Lower lobe of right lung (tissue), 2 donors: Measurements from ENCODE around the gene CDYL2. TPM values are rescaled to one million over a fixed set of nuclear protein-coding genes. Genes with fewer than 3 reads are reported as not detected.
A peak's percentile ranks its signal among the peaks of the same experiment; 100 is the strongest.

Source experiments
- ATAC-seq, 2 donors: fragments of 200-7000 bp; cut with Tn5 transposase; one replicate each; pipeline ENCODE4 v1.9.1; 2020 to 2022; ENCODE audit warnings: mild to moderate bottlenecking in 2 of 2, moderate library complexity in 2 of 2
- DNase-seq: peaks from one replicate; pipeline ENCODE4 v3.0.0-alpha.2; 2020
- H3K27ac ChIP-seq: fragments of 200-600 bp; one replicate; pipeline ENCODE4 v1.8.0; 2022
- H3K27me3 ChIP-seq: fragments of 200-600 bp; one replicate; pipeline ENCODE4 v1.8.0; 2022; ENCODE audit warnings: low read depth
- H3K36me3 ChIP-seq: fragments of 200-600 bp; one replicate; pipeline ENCODE4 v1.8.0; 2022; ENCODE audit warnings: mild to moderate bottlenecking
- H3K4me1 ChIP-seq: fragments of 200-600 bp; one replicate; pipeline ENCODE4 v1.8.0; 2022
- H3K4me3 ChIP-seq: fragments of 200-600 bp; one replicate; pipeline ENCODE4 v1.8.0; 2022; ENCODE audit warnings: mild to moderate bottlenecking
- H3K9me3 ChIP-seq: fragments of 200-600 bp; one replicate; pipeline ENCODE4 v1.8.0; 2022
- CTCF ChIP-seq: fragments of 200-600 bp; IDR thresholded peaks from one replicate; pipeline ENCODE4 v1.8.0; 2022; ENCODE audit warnings: antibody characterized with exemption, mild to moderate bottlenecking
- intact Hi-C: fragments of 100-400 bp; cut with DNase I; formaldehyde crosslinking; loops from one replicate; pipeline ENCODE4 v1.11.0; 2022
- total RNA-seq: library from RNA; stranded (reverse); fragmentation: NEBNext Ultra II Directional; extraction: Animal tissue kit (Norgen Biotek cat#: 25700); gene quantifications from one replicate; pipeline ENCODE4 v1.2.1, GENCODE V29; 2021
- donor health status: DM: no; HTN: yes; CAD: no; lungs with severe emphysema.

The CDYL2 gene
- total RNA-seq, 1 donor from 2014 or later, result 14.7 TPM

DNA sequence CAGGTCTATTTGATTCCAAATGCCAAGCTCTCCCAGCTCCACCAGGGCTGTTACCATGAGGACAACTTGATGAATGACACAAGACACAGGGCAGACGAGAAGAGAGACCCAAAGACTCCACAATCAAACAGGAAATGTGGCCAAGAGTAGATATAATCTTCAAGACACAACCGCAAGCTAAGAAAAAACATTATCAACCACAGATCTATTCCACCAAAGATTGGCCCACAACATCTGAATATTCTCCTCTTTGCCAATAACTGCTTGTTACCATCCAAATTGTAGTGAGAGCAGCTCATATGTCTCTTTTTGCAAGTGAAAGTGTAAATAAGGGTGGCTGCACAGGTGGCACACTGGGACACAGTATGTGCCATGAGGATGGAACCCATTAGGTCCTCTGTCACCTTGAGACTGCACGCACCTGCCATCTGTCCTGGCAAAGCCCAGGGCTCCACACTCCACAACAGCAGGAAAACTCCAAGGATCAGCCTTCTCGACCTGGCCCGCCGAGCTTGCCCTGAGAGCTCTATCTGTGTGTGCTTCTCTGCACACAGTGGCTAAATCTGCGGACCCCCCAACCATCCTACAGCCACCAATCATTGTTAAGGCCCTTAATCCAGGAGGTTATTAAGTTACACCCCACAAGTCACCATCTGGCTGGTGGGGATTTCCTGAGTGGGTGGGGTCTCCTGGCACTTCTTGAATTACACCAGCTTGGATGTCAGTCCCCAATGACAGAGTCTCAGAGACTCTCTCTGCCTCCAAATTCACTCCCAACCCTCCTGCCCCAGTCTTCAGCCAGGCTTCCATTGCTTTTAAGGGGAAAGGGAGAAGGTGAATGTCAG lies 213.1 kb downstream of the CDYL2 start:
- H3K4me3 ChIP-seq, result no peak overlapping the region
- intact Hi-C loops, result no loop called here
- TF ChIP-seq CTCF, result no peak
- no peaks in the 10 kb centered on the region for H3K27me3 ChIP-seq
- DNase-seq, result no peak
- H3K9me3 ChIP-seq, result no peaks in the 10 kb centered on the region
- ATAC-seq, result peak in 1 of 2 donors; percentile 13
- no peak overlapping the region for H3K27ac ChIP-seq
- no peaks in the 10 kb centered on the region for H3K4me1 ChIP-seq
- H3K36me3 ChIP-seq, result no peaks in the 10 kb centered on the region

- no peak for ATAC-seq
- intact Hi-C loops, result no loop called here
Observed at GRCh38 chr16:80587071-80587470, 217.3 kb downstream of the CDYL2 start.

GRCh38 chr16:80586476-80586875 lies 217.9 kb downstream of the CDYL2 start:
- H3K4me3 ChIP-seq, result no peak overlapping the region
- ATAC-seq (no peak), DNase-seq (no peak)
- intact Hi-C loops, result no loop called here
- H3K27ac ChIP-seq, result no peak overlapping the region
- no peaks in the 10 kb centered on the region for H3K9me3 ChIP-seq
- H3K36me3 ChIP-seq, result no peaks in the 10 kb centered on the region
- H3K4me1 ChIP-seq, result no peaks in the 10 kb centered on the region
- TF ChIP-seq CTCF, result no peak
- no peaks in the 10 kb centered on the region for H3K27me3 ChIP-seq

More at GRCh38 chr16:80587071-80587470, 217.3 kb downstream of the CDYL2 start:
- Histone ChIP-seq H3K27ac (no peak overlapping the region), H3K36me3 (no peaks in the 10 kb centered on the region), H3K9me3 (no peaks in the 10 kb centered on the region), H3K4me3 (no peak overlapping the region), H3K4me1 (no peaks in the 10 kb centered on the region), H3K27me3 (no peaks in the 10 kb centered on the region)
- no peak for TF ChIP-seq CTCF
- DNase-seq, result no peak

GRCh38 chr16:80585764-80586163 lies 218.6 kb downstream of the CDYL2 start:
- Histone ChIP-seq H3K4me1 (no peaks in the 10 kb centered on the region), H3K9me3 (no peaks in the 10 kb centered on the region), H3K27ac (no peak overlapping the region), H3K27me3 (no peaks in the 10 kb centered on the region), H3K36me3 (no peaks in the 10 kb centered on the region), H3K4me3 (no peak overlapping the region)
- no peak for ATAC-seq
- DNase-seq, result no peak
- no peak for TF ChIP-seq CTCF
- intact Hi-C loops, result no loop called here

DNA sequence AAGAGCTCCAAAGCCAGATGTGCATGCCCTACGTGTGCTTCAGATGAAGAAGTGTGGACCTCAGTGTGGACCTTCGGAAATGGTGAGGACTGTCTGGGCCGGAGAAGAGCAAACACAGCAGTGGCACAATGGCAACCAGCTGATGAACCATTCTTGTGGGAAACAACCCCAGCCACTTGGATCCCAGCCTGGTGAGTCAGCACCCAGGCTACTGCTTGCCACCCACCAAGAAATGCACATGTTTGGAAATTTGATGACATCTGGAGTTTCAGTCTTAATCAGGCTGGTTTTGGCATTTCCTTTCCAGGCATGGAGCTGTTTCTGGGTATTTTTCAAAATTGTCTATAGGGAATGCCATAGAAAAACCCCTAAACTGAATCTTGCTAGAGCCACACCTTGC lies 220.9 kb downstream of the CDYL2 start:
- intact Hi-C loops, result no loop called here
- no peaks in the 10 kb centered on the region for H3K27me3 ChIP-seq
- H3K27ac ChIP-seq, result no peak overlapping the region
- H3K4me3 ChIP-seq, result no peak overlapping the region
- no peak for TF ChIP-seq CTCF
- ATAC-seq (no peak), DNase-seq (no peak)
- no peaks in the 10 kb centered on the region for H3K4me1 ChIP-seq
- no peaks in the 10 kb centered on the region for H3K9me3 ChIP-seq
- no peaks in the 10 kb centered on the region for H3K36me3 ChIP-seq
